DMS53 treated with DMSO at 0.1 percent for 48 hours (cell line): ENCODE results near the gene MRM3.
"Not testable (repeated sequence)": the region's sequence is repeated elsewhere in the genome, so short reads cannot be mapped to it uniquely, and the experiment has no call there.

Source experiments
- DNase-seq: peaks from one replicate; lab custom pipeline; 2025; ENCODE audit not compliant: unreplicated experiment; lab: John Stamatoyannopoulos, UW

MRM3 gene, protein sequence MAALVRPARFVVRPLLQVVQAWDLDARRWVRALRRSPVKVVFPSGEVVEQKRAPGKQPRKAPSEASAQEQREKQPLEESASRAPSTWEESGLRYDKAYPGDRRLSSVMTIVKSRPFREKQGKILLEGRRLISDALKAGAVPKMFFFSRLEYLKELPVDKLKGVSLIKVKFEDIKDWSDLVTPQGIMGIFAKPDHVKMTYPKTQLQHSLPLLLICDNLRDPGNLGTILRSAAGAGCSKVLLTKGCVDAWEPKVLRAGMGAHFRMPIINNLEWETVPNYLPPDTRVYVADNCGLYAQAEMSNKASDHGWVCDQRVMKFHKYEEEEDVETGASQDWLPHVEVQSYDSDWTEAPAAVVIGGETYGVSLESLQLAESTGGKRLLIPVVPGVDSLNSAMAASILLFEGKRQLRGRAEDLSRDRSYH

DNA sequence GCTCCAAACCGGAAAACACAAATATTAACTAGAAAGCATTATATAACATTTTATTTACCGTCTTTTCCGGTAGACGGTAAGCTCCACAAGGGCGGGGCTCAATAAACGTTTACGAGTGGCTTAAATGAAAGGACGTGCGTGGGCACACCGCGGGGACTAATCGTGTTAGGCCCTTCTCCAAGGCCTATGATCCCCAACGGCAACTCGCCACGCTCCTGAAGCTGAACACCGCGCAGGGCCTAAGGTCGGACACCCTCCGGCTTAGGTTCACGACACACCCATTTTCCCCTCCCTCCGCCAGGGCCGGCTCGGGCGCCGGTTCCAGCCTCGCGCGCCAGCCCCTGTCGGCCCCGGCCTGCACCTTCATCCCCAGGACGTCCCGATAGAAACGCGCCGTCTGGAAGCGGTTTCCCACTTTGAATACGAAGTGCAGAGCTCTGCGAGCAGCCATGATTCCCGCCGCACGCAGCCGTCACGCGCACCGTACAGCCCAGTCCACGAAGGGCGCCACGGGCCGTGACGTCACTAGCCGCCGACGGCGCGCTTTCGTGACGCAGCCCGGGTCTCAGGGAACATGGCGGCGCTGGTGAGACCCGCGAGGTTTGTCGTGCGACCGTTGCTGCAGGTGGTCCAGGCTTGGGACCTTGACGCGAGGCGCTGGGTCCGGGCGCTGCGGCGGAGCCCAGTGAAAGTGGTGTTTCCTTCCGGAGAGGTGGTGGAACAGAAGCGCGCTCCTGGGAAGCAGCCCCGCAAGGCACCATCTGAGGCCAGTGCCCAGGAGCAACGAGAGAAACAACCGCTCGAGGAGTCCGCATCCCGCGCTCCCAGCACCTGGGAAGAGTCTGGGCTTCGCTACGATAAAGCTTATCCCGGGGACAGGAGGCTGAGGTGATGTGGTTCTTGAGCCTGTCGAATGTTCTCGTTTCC lies at the start of gene MRM3, which contains the start of gene GLOD4:
Gene MRM3, plus strand, starts transcription at position 549 of the 927 bp plus-strand sequence. Its CDS starts 26 bp downstream, at position 575.
Gene GLOD4, minus strand, starts transcription at position 476 of the 927 bp plus-strand sequence. Its CDS starts 25 bp downstream, at position 451.
- DNase-seq = peak; percentile 42

DNA sequence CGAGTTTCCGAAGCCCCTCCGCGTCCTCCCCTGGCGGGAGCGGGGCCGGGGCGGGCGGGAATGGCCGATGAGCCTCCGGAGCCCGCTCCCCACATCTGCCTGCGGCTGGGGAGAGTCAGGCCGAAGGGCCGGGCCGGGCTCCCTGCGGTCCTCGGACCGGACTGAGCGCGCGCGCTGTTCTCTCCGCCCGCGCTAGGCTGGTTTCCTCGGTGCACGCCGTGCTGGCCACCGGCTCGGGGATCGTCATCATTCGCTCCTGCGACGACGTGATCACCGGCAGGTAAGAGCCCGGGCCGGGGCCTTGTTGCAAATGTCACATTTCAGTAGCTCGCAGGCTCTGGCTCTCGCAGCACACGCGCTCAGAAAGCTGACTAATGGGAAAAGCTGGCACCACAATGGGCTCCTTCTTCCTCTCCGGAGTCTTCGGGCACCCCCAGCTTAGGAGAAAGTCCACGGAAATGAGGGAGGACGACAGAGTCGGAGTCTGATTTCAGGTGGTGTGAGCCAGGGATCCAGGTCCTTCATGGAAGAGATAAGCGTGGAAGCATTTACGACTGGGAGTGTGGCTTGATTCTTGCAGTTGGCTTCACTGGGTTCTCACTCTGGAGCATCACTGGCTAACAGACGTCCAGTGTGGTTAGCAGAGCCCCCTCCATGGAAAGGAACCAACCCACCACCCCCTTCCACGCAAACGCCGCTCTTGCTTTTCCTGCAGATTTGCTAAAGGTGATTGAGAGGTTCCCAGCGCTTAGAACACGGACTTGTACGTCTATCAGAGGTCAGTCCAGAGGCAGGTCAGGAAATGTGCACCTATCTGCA lies 49.0 kb upstream of the MRM3 start:
- peak; percentile 11 for DNase-seq

DNA sequence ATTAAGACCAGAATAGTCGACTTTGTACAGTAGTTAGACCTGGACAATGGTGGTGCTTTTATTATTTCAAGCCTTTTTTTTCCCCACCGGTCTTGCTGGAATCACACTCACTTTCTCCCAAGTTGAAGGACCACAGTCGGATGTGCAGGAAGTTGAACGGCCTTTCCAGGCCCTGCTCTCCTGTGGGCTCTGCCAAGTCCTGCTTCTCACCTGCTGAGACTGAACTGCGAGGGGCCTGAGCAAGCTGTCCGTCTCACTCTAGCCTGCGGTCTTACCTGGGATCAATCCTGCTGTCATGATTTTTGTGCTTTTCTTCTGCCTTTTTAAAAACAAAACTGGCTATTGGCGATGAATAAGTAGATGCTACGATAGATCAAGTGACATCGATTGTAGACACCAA lies 48.4 kb upstream of the MRM3 start:
- DNase-seq = no peak

DNA sequence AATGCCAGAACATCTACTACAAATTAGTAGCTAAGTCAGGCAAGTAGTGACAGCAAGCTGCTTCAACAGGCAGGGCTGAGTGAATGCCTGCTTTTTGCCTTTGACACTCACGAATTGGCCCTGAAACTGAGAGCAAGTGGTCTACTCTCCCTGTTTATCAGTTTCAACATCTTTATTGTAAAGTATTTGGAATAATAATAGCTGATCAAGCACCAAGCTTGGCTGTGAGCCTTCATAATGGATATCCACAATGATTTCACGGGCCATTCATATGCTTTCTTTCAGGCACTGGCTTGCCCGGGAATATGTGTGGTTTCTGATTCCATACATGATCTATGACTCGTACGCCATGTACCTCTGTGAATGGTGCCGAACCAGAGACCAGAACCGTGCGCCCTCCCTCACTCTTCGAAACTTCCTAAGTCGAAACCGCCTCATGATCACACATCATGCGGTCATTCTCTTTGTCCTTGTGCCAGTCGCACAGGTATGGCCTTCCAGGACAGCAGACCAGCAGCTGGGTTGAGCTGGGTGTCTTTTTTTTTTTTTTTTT lies 44.5 kb upstream of the MRM3 start:
- DNase-seq = no peak

DNA sequence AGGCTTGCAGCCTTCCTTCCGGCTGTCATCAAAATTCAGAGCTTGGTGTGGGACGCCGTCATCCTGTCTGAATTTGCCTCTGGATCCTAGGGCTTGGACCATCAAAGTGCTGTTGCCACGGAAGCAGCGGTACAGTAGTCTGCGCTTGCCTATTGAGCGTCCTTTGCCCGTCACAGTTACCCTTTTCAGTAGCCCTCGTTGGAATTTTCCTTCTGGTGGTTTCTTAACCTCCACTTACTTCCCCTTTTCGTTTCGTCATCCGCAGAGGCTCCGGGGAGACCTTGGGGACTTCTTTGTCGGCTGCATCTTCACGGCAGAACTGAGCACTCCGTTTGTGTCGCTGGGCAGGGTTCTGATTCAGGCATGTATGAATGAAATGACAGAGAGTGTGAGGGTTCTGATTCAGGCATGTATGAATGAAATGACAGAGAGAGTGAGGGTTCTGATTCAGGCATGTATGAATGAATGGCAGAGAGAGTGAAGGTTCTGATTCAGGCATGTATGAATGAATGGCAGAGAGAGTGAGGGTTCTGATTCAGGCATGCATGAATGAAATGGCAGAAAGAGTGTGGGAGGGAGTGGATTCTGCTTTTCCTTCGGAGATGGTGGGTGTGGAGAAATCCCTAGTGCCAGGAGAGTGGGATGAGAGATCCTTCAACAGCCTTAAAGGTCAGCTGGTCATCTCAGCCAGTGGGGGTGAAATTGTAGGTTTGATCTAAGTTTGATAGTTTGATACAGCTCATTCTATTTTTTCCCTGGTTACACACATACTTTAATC lies 41.7 kb upstream of the MRM3 start:
- no peak for DNase-seq

DNA sequence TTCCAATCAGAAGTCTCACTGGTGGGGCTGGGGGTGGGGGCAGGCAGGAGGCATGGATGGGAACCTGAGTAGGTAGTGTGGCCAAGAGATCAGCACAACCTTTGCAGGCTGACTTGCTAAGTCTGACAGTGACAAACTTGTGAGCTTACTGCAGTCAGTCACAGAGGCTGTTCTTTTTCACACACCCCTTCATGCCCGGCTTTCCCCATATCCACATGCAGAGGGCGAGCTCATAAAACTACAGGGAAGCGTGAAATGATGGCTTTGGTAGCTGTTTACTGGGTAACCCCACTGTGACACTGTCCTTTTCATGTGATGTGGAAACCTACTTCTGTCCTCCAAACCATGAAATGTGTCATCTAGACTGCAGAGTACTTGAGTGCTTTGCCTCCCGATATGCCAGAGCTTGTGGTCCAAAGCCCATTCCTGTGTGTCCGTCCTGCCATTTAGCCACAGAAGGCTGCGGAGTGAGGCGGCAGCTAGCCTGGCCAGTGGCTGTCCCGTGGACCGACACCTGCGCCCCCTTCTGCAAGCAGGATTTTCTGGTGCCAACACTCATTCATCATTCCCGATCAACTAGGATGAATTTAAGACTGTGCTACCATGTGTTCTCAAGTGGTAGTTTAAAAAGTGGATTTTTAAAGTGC lies 39.9 kb upstream of the MRM3 start:
- no peak for DNase-seq

DNA sequence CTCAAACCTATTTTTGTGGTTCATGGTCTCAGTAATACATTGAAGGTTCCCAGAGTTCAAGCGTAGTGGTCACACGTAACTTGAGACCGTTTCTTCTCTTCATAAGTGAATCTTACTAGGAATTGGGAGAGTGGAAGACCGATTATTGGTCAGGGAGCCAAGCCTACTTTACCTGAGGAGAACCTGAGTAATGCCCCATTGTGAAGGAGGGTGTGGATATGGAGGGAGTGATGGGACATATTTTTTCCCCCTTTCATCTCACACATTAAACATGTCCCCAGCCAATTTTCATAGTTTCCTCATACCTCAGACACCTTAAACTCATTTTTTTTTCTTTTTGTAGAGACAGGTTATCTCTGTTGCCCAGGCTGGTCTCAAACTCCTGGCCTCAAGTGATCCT lies 39.0 kb upstream of the MRM3 start:
- no peak for DNase-seq

DNA sequence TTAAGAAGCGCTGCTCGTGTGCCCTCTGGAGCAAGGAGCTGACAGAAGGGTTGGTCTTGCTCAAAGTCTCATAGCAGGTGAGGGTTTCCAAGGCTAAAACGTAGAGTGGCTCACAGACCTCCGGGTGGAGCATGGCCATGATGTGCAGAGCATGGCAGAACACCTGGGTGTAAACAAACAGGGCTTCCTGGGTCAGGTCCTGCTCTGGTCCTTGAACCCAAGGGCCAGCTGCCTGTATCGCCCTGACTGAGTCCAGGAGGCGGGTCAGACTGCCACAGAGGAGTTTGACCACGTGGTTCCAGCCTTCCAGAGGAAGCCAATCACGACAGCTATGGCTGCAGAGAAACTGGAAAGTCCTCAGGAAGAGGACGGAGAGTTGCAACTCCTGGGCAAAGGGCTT lies 37.2 kb upstream of the MRM3 start:
- DNase-seq = no peak

DNA sequence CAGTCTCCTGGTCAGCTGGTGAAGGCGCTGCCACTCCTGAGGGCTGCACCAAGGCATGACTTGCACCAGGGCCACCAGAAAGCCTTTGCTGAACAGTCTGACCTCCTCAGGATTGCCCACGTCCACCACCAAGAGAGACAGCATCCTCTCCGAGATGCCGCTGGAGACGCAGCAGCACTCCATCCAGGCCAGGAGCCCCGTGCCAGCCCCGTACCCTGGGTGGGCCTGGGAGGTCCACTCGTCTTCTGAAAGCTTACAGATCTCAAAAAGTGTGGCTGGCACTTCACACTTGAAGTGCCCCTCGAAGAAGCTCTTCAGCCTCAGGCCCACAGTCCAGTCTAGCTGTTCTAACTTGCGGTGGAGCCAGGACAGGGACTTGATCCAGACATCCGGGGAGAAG lies 36.7 kb upstream of the MRM3 start:
- no peak for DNase-seq

DNA sequence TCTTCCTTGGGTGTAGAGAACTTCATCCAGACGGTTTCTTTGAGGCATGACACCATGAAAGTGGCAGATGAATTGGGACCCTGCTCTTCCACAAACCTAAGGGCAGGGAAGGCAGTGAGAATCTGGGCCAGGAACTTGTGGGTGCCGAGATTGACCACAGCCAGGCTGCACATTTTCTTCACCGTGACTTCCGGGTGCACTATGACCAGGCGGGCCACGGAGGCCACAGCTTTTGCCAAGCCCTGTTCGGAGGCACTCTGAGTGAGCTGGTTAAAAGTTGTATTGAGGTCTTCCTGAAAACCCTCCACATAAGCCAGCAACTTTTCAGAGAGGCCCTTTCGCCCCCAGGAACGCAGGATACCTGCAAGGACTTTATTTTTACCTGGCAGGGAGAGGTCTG lies 36.0 kb upstream of the MRM3 start:
- DNase-seq = no peak

DNA sequence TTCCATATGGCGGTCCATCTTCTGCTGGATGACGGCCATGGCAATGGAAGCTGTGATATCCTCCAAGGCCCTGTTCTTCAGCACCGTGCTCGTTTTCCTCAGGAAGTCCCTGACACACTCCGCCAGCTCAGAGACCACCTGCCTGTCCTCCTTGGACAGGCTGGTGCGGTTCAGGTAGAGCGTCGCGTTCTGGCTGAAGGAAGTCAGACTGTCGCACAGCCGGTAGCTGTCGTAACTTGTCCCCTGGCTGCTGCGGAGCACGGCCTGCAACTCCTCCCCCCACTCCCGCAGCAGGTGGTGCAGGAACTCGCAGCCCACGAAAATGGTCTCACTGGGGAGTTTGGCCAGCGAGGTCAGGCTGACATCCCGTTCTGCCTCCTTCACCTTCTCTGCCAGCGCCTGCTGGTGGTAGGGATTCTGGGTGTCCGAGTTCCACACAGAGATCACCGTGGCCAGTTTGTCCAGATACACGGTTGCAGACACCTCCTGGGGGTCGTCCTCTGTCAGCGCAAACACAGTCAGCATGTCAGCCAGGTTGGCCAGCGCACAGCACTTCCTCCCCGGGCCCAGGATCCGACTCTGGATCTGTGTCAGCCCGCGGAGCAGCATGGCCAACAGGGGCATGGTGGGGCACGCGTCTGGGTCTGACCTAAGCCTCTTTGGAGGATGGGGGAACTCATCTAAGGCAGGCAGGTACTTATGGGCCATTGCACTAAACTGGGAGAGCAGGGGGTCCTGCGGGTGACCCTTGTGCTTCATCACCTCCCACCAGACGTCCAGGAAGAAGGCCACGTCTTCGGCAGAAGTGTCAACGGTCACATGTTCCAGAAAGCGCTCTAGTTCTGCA lies 35.1 kb upstream of the MRM3 start:
- DNase-seq = no peak

DNA sequence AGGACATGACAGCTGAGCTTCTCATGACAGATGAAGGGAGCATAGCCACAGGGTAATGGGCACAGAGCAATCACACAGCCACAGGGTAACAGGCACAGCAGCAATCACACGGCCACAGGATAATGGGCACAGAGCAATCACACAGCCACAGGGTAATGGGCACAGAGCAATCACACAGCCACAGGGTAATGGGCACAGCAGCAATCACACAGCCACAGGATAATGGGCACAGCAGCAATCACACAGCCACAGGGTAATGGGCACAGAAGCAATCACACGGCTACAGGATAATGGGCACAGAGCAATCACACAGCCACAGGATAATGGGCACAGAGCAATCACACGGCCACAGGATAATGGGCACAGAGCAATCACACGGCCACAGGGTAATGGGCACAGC lies 33.5 kb upstream of the MRM3 start:
- not testable (repeated sequence) for DNase-seq

DNA sequence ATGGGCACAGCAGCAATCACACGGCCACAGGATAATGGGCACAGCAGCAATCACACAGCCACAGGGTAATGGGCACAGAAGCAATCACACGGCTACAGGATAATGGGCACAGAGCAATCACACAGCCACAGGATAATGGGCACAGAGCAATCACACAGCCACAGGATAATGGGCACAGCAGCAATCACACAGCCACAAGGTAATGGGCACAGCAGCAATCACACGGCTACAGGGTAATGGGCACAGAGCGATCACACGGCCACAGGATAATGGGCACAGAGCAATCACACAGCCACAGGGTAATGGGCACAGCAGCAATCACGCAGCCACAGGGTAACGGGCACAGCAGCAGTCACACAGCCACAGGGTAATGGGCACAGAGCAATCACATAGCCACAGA lies 32.8 kb upstream of the MRM3 start:
- not testable (repeated sequence) for DNase-seq

DNA sequence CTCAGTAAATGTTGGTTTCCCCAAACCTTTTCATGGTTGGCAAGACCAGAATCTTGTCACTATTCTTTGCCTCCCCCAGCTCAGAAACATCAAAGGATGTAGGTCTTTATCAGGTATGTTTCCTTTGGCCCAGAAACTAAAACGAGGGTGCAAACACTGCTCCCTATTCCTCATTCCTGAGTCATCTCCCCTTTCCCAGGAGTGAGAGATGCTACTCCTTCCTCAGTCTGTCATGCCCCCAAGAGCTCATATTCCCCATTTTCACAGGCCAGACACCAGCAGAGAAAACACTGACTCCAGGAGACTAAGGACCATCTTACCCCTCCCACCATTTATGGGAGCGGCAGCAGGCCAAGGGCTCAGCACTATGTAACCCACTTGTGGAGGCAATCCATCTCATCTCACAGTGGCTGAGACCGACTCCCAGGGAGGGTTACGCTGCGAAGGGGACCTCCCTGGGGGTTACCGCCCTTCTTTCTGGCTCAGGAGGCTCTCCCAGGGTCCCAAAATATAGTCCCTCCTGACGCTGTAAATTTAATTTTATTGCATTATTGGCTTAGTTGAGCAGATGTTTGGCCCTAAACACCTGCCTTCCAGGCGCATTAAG lies 31.6 kb upstream of the MRM3 start:
- DNase-seq = no peak

DNA sequence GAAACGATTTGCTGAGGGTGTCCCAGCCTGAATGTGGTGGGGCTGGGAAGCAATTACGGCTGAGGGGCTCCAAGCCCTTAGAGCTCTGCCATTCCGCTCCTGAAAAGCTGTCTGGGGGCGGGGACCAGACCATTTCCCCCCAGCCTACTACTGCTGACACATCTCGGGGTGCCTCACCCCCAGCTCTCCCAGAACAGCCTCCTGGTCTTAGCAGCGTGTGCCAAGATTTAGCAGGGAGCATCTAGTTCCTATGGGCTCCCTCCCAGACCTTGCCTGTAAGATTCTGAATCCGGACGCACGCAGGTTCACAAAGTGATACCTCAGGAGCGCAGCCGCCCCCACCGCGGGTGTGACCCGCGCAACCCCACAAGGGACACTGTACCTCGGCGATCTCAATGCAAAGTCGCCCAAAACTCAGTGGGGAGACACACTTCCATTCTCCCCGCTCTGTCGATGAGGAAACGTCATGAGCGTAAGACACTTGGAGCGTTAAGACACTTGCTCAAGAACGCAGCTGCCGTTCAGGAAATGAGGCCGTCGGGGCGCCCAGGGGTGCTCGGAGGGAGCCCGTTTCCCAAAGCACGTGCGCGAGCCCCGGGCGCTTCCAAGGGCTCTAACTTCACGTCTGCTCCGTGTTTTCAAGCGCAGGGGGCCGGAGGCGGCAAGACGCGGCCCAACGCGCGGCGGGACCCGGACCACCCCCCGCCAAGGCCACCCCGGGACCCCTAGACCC lies 30.7 kb upstream of the MRM3 start:
- DNase-seq = no peak

DNA sequence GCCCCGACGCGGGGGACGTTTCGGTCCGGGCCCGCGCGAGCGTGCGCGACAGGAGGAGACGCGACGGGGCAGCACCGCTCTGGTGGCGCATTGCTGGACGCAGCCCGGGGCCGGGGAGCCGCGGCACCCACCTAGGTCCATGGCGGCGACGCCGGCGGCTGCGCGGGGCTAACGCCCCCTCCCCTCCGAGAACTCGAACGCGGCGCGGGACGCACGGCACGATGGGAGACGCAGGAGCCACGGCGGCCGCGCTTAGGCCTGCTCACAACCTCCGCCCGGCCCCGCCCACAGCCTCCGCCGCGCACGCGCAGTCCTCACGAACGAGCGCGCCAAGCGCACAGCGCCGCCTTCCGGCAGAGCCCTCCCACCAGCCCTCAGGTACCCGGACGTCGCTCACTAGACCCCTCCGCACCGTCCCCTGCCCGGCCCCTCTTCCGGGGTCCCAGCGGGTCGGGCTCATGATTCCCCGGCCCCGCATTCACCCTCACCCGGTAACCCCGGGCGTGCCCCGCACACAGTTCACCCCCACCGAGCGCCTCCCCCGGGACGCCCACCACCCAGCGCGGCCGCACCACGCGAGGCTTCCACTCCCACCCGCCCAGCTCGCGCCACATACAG lies 30.0 kb upstream of the MRM3 start, which contains the start of gene GEMIN4:
Gene GEMIN4, minus strand, starts transcription at position 263 of the 618 bp plus-strand sequence. Its CDS starts 122 bp downstream, at position 141.
- peak; percentile 42 for DNase-seq
